Thymus (tissue), 14 donors: Measurements from ENCODE around the gene C4orf17. TPM values are rescaled to one million over a fixed set of nuclear protein-coding genes. Genes with fewer than 3 reads are reported as not detected.

Experiments
- DNase-seq, 9 donors: peaks; one replicate each; pipeline ENCODE4 v3.0.0-alpha.2; 2013; ENCODE audit warnings: low spot score in 9 of 9, low read depth in 6 of 9, missing footprints in 1 of 9
- H3K27ac ChIP-seq, 2 donors: one replicate each; pipeline ENCODE4 v1.5.1; 2013; ENCODE audit warnings: control low read depth in 1 of 2, low read depth in 1 of 2, low read length in 1 of 2, mild to moderate bottlenecking in 1 of 2, moderate library complexity in 1 of 2
- H3K27me3 ChIP-seq, 2 donors: one replicate each; pipeline ENCODE4 v1.5.1; 2013; ENCODE audit warnings: low read length in 1 of 2; ENCODE audit not compliant: control insufficient read depth in 2 of 2, insufficient read depth in 1 of 2
- H3K36me3 ChIP-seq, 2 donors: one replicate each; pipeline ENCODE4 v1.5.1; 2013; ENCODE audit warnings: low read length in 1 of 2, mild to moderate bottlenecking in 1 of 2, moderate library complexity in 1 of 2; ENCODE audit not compliant: control insufficient read depth in 2 of 2, insufficient read depth in 2 of 2
- H3K4me1 ChIP-seq, 2 donors: one replicate each; pipeline ENCODE4 v1.5.1; 2013; ENCODE audit warnings: low read length in 2 of 2; ENCODE audit not compliant: control insufficient read depth in 2 of 2, insufficient read depth in 2 of 2
- H3K4me3 ChIP-seq, 2 donors: one replicate each; pipeline ENCODE4 v1.5.1; 2013; ENCODE audit warnings: low read length in 2 of 2, control low read depth in 1 of 2, mild to moderate bottlenecking in 1 of 2
- H3K9me3 ChIP-seq, 2 donors: one replicate each; pipeline ENCODE4 v1.5.1; 2013; ENCODE audit warnings: low read length in 1 of 2, mild to moderate bottlenecking in 1 of 2; ENCODE audit not compliant: control insufficient read depth in 2 of 2, insufficient read depth in 1 of 2
- WGBS: extraction: QIAGEN DNeasy Blood & Tissue Kit; methylation state at CpG from one replicate; pipeline ENCODE4 v1.1.7; 2013; 5-methylcytosine and 5-hydroxymethylcytosine counted together
- long read RNA-seq, 10 donors: transcript quantifications; one replicate each; lab custom pipeline, GENCODE V29; 2026
- polyA plus RNA-seq: library from polyadenylated mRNA; stranded (reverse); fragments of 200-250 nt; gene quantifications from one replicate; pipeline ENCODE4 v1.2.3, GENCODE V29; 2013
- total RNA-seq: library from RNA; stranded (reverse); fragments of 120-200 nt; gene quantifications from one replicate; pipeline ENCODE4 v1.2.4, GENCODE V29; 2013
- donor health status: healthy.

The C4orf17 gene
- total RNA-seq, result not detected
- polyA plus RNA-seq, result 0.09 TPM
- long read RNA-seq, donor 1, result 0 reads
- long read RNA-seq, donor 2, result 0 reads
- long read RNA-seq, donor 3, result 0 reads
- long read RNA-seq, donor 4, result 0 reads
- long read RNA-seq, donor 5, result 0 reads
- long read RNA-seq, donor 6, result 0 reads
- long read RNA-seq, donor 7, result 0 reads
- long read RNA-seq, donor 8, result 0 reads
- long read RNA-seq, donor 9, result 0 reads
- long read RNA-seq, donor 10, result 0 reads

DNA sequence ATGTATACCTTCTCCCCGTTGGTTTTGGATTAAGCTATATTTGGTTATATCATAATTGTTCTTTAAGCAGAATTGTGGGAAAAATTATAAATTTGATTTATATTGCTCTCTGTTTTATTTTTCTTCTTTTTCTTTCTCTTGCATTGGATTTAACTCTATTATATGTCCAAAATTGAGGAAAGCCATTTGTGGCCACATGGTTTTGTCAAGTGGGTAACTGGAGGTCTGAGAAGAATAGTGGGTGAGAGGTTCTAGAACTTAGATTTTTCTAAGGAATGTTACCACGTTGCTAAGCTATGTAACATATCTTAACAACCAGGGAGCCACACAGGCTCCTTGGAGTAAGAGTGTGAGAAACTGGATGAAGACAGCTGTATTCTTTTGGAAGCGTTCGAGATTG lies at the start of gene C4orf17:
Gene C4orf17, plus strand, starts transcription at position 301 of the 400 bp plus-strand sequence. CDS start 2,061 bp downstream, outside the sequence.
- Histone ChIP-seq H3K27ac (no peak within 1 kb of the TSS), H3K27me3 (no peaks in the 10 kb centered on the region), H3K4me1 (no peaks in the 10 kb centered on the region), H3K4me3 (no peak within 1 kb of the TSS), H3K36me3 (no peaks in the 10 kb centered on the region), H3K9me3 (no peaks in the 10 kb centered on the region)
- WGBS, result 91% methylated on average over 4 of the region's 4 CpGs
- no peak for DNase-seq

DNA sequence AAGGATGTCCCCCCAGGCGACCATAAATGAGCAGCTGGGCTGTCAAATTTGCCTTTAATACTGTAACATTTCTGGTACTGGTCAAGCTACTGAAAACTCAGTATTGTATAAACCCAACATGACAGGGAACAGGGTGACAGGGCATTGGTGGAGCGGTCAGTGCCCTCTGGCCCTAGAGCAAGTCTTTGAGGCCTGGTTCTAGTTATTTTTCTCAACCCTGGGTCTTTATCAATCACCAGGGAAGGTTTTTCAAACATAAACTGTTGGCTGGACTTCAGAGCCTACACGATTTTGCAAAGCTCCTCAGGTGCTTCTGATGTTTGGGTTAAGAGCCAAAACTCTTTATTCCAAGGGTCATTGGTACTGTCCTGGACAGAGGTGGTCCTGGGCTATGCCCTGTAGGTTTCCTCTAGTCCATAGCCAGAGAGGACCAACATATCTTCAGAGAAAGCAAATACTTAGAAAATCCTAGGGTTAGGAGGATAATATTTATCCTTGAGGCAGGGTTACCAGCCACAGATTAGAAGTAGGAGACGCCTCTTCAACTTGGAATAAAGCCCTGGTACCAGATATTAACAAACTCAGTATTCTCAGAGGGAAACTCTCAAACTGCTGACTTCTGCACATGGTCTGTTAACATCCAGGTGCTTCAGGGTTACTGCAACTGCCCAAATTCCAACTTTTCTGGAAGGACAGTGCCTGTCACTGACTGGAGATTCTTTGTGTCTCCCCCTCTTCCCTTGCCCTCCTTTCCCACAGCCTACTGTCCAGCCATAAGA lies 49.0 kb upstream of the C4orf17 start:
- no peak overlapping the region for H3K4me3 ChIP-seq
- H3K27ac ChIP-seq, result no peak overlapping the region
- H3K36me3 ChIP-seq, result no peaks in the 10 kb centered on the region
- H3K4me1 ChIP-seq, result no peaks in the 10 kb centered on the region
- WGBS, result 79% methylated on average over 4 of the region's 4 CpGs
- no peaks in the 10 kb centered on the region for H3K27me3 ChIP-seq
- H3K9me3 ChIP-seq, result no peaks in the 10 kb centered on the region
- no peak for DNase-seq

DNA sequence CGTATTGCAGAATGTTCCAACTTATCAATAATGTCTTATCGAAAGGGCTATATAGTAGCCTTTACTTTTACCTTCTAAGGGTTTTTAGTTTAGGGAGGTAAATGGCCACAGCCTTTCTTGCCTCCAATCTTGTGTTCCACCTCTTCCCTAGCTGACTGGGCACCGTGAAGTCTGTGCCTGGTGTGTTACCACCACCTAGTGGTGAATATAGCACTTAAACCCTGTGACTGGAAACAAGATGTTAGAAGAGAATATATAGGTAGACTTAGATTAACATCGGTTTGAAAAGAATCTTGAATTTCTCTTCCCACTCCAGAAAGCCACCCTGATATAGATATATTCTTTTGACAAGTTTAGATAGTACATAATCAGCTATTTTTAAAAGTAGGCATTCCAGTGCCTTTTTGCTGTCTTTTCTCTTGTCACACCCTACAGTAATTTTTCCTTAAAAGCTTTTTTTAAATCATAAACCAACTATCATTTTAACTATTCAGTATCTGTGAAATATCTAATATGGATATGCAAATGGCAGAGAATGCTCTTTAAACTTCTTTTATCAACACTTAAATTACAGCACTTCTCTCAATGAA lies 47.9 kb upstream of the C4orf17 start:
- Histone ChIP-seq H3K9me3 (no peaks in the 10 kb centered on the region), H3K4me3 (no peak overlapping the region), H3K27ac (no peak overlapping the region), H3K36me3 (no peaks in the 10 kb centered on the region), H3K4me1 (no peaks in the 10 kb centered on the region), H3K27me3 (no peaks in the 10 kb centered on the region)
- 34% methylated on average over 4 of the region's 4 CpGs for WGBS
- peak; percentile 14 to 68 (median 30) for DNase-seq

DNA sequence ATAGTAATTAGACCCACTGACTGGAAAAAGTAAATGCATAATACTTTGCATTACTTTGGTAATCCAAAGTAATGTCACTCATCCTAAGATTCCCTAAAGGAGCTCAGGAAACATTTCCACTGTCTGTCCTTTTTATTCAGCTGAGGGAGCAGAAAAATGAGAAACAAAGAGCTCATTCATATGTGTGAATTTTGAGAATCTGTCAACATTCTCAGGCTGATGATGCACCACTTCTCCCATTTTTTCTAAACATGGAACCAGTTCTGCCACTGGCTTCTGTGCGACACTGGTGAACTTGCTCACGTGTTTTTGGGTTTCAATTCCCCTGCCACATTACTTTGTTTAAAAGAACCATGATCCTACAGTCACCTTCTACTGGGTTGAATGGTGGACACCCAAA lies 47.3 kb upstream of the C4orf17 start:
- Histone ChIP-seq H3K4me1 (no peaks in the 10 kb centered on the region), H3K4me3 (no peak overlapping the region), H3K27ac (no peak overlapping the region), H3K27me3 (no peaks in the 10 kb centered on the region), H3K36me3 (no peaks in the 10 kb centered on the region), H3K9me3 (no peaks in the 10 kb centered on the region)
- WGBS, result 91% methylated on average over 2 of the region's 2 CpGs
- no peak for DNase-seq

DNA sequence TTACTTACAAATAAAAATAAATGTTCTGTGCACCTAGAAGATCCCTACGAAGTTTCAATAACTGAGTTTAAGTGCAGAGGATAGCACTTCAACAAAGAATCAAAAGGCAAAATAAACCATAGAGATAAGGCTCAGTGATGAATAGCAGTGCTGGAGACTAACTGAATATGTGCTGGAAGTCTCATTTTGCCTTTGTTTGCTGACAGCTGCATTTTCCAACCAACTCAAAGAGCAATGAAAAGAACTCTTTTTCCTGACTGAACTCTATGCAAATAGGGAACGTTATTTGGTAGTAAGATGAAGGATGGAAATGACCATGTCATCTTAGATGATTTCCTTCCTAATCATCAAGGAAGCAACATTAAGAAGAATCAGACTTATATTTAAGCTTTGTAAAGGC lies 42.9 kb upstream of the C4orf17 start:
- H3K4me1 ChIP-seq, result no peaks in the 10 kb centered on the region
- H3K9me3 ChIP-seq, result no peaks in the 10 kb centered on the region
- WGBS, result 91% methylated on average over 2 of the region's 2 CpGs
- no peak overlapping the region for H3K27ac ChIP-seq
- no peaks in the 10 kb centered on the region for H3K27me3 ChIP-seq
- H3K4me3 ChIP-seq, result no peak overlapping the region
- no peaks in the 10 kb centered on the region for H3K36me3 ChIP-seq
- no peak for DNase-seq

DNA sequence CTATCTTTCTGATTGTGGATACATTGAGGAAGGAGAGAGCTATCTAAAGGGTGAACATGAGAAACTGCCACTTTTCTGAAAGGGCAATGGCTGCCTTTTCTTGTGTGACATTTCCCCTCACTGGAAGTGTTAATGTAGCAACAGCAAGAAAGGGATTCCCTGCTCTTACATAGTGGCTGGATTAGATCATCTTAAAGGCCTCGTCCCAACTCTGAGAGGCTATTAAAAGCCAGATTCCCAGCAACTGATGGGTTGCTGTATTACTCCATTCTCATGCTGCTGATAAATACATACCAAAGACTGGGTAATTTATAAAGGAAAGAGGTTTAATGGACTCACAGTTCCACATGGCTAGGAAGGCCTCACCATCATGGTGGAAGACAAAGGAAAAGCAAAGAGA lies 41.9 kb upstream of the C4orf17 start:
- 92% methylated on average over 1 of the region's 1 CpG for WGBS
- Histone ChIP-seq H3K27me3 (no peaks in the 10 kb centered on the region), H3K9me3 (no peaks in the 10 kb centered on the region), H3K4me1 (no peaks in the 10 kb centered on the region), H3K36me3 (no peaks in the 10 kb centered on the region), H3K27ac (no peak overlapping the region), H3K4me3 (no peak overlapping the region)
- DNase-seq, result no peak

DNA sequence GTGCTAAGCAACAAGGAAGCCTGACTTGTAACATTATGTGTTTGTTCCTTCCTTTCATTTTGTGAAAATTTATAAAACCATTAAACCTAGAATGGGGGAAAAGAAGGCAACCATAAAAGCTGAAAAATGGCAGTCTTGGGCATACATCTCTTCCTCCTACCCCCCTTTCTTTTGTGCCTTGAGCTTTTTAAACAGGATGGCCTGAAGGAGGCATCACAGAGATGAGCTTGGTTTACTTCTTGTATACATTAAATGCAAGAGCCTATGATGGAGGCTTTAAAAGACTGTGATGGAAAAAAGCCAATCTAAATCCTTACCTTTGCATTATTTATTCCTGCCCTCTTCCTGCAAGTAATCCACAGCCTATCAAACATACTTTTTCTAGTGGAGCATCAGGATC lies 39.5 kb upstream of the C4orf17 start:
- Histone ChIP-seq H3K27me3 (no peaks in the 10 kb centered on the region), H3K4me3 (no peak overlapping the region), H3K4me1 (no peaks in the 10 kb centered on the region), H3K27ac (no peak overlapping the region), H3K36me3 (no peaks in the 10 kb centered on the region), H3K9me3 (no peaks in the 10 kb centered on the region)
- no peak for DNase-seq

DNA sequence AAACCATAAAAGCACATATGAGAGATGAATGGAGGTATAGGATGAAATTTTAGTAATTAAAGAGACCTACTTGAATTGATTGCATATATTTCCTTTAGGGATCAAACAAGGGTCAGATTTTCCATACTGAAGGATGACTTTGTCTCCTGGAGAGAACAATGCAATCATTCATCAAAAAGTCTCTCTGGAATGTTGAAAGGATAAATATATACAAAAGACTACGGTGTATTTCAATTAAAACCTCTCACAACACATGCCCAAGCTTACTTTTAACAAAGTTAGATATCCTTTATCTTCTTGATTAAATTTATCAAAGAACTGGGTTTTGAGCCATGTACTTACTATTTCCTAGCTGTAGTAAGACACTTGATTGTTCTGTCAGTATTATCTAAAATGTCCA lies 38.9 kb upstream of the C4orf17 start:
- H3K4me3 ChIP-seq, result no peak overlapping the region
- no peaks in the 10 kb centered on the region for H3K9me3 ChIP-seq
- 57% methylated on average over 1 of the region's 1 CpG for WGBS
- no peaks in the 10 kb centered on the region for H3K27me3 ChIP-seq
- H3K4me1 ChIP-seq, result no peaks in the 10 kb centered on the region
- H3K27ac ChIP-seq, result no peak overlapping the region
- no peak for DNase-seq
- H3K36me3 ChIP-seq, result no peaks in the 10 kb centered on the region

DNA sequence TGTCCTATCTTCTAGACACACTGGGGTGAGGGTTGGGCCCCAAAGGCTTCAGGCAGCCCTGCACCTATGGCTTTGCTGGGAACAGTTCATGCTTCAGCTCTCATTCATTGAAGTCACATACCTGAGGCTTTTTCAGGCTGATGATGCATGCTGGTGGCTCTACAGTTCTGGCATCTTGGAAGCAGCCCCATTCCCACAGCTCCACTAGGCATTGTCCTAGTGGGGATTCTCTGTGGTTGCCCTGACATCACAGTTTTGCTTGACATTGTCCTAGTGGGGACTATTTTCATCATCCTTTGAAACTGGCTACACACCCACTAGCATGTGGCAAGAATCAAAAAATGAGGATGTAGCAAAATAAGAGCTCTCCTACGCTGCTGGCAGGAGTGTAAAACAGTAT lies 37.7 kb upstream of the C4orf17 start:
- no peak overlapping the region for H3K4me3 ChIP-seq
- H3K9me3 ChIP-seq, result no peaks in the 10 kb centered on the region
- no peaks in the 10 kb centered on the region for H3K36me3 ChIP-seq
- WGBS, result 85% methylated on average over 1 of the region's 1 CpG
- DNase-seq, result no peak
- no peaks in the 10 kb centered on the region for H3K27me3 ChIP-seq
- no peak overlapping the region for H3K27ac ChIP-seq
- H3K4me1 ChIP-seq, result no peaks in the 10 kb centered on the region
